HG02970 (cell line): ENCODE data around the gene TMEM222.
"Not testable (repeated sequence)": the region's sequence is repeated elsewhere in the genome, so short reads cannot be mapped to it uniquely, and the experiment has no call there.

Source experiments
- ATAC-seq: cut with Tn5 transposase; IDR thresholded peaks from one replicate; pipeline ENCODE4 v1.9.1; 2021; ENCODE audit warnings: mild to moderate bottlenecking, moderate library complexity, moderate number of reproducible peaks; ENCODE audit not compliant: unreplicated experiment, low FRiP score

Gene TMEM222

GRCh38 chr1:27321813-27322568, at the start of gene TMEM222:
TMEM222 (plus strand) TSS chr1:27322163; CDS start chr1:27322198, 35 bp downstream.
- peak; percentile 96 for ATAC-seq

GRCh38 chr1:27274204-27274603, 47.8 kb upstream of the TMEM222 start:
- ATAC-seq: no peak

GRCh38 chr1:27275696-27276095, 46.3 kb upstream of the TMEM222 start:
- ATAC-seq: no peak

GRCh38 chr1:27284425-27285273, 37.3 kb upstream of the TMEM222 start:
- no peak for ATAC-seq

- ATAC-seq: no peak
These were observed 36.7 kb upstream of the TMEM222 start for GRCh38 chr1:27285274-27285660.

GRCh38 chr1:27285821-27286220, 36.1 kb upstream of the TMEM222 start:
- ATAC-seq: not testable (repeated sequence)

GRCh38 chr1:27289125-27289524, 32.8 kb upstream of the TMEM222 start:
- ATAC-seq: not testable (repeated sequence)

- ATAC-seq: no peak
These were observed 31.4 kb upstream of the TMEM222 start for GRCh38 chr1:27290581-27290980.

GRCh38 chr1:27292106-27292505, 29.9 kb upstream of the TMEM222 start:
- ATAC-seq: no peak

GRCh38 chr1:27293915-27294314, 28.0 kb upstream of the TMEM222 start:
- ATAC-seq: no peak

GRCh38 chr1:27296773-27297291, 25.1 kb upstream of the TMEM222 start:
- ATAC-seq: no peak

- no peak for ATAC-seq
These were observed 24.1 kb upstream of the TMEM222 start for GRCh38 chr1:27297903-27298302.

GRCh38 chr1:27298632-27299384, 23.2 kb upstream of the TMEM222 start:
- ATAC-seq: no peak

GRCh38 chr1:27299385-27300271, 22.3 kb upstream of the TMEM222 start:
- no peak for ATAC-seq

- ATAC-seq: no peak
These were observed 21.5 kb upstream of the TMEM222 start for GRCh38 chr1:27300341-27301051.

GRCh38 chr1:27301052-27301422, 20.9 kb upstream of the TMEM222 start:
- no peak for ATAC-seq

GRCh38 chr1:27301582-27302199, 20.3 kb upstream of the TMEM222 start:
- ATAC-seq: no peak

GRCh38 chr1:27302612-27303011, 19.4 kb upstream of the TMEM222 start:
- ATAC-seq: no peak

GRCh38 chr1:27303509-27303908, 18.5 kb upstream of the TMEM222 start:
- no peak for ATAC-seq
